NCI-H2227 (cell line): Measurements from ENCODE around the gene OR13G1.
"Not testable (repeated sequence)": the region's sequence is repeated elsewhere in the genome, so short reads cannot be mapped to it uniquely, and the experiment has no call there.

Source experiments
- DNase-seq: peaks from one replicate; lab custom pipeline; 2025; ENCODE audit not compliant: unreplicated experiment; lab: John Stamatoyannopoulos, UW

OR13G1 gene, protein sequence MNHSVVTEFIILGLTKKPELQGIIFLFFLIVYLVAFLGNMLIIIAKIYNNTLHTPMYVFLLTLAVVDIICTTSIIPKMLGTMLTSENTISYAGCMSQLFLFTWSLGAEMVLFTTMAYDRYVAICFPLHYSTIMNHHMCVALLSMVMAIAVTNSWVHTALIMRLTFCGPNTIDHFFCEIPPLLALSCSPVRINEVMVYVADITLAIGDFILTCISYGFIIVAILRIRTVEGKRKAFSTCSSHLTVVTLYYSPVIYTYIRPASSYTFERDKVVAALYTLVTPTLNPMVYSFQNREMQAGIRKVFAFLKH

DNA sequence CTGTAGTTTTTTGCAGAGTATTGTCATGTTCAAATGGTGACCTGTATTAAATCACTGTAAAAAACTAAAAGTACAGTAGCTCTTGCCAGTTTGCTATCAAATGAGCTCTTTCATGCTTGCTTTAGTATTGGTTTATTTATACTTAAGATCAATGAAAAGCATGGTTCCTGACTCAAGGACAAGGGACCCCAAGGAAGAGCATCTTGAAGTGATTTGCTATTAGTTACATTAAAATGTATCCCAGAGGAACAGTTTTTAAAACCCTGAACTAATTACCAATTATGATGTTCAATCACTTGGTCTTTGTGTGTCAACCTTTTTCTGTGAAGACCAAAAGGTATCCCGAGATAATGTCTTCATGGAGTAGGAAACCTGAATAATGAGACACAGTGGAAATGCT is at the start of gene OR13G1:
Gene OR13G1, minus strand, starts transcription at position 101 of the 400 bp plus-strand sequence. CDS start 6,698 bp downstream, outside the sequence.
- no peak for DNase-seq

DNA sequence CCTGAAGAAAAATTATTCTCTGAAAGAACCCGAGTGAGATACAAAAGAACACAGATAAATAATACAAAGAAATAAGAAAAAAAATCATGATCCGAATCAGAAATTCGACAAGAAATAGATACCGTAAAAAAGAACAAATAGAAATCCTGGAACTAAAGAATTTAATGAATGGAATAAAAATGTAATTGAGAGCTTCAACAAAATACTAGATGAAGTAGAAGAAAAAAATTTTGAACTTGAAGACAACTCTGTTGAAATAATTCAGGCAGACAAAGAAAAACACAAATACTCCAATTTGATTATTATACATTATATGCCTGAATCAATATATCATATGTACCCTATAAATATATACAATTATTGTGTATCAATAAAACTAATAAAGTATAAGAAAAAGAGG is 41.7 kb upstream of the OR13G1 start:
- no peak for DNase-seq

DNA sequence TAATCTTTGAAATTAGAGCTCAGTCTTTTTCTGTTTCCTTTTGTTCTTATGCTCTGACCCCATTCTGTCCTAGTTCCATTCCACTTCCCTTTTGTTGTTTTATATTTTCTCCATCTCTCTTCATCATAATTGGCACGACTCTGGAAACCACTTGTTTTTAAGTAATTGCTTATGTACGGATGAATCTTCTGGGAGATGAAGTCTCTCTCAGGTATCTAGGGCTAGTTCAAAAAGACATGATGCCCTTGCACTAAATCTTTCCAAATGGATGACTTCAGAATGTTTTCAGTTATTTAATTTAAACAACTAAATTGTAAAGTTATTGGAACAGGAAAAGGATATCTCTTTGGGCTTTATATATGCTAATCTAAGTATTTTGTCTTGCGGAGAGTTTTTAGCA is 37.0 kb upstream of the OR13G1 start, which contains the start of gene OR6F1:
Gene OR6F1, minus strand, starts transcription at position 101 of the 400 bp plus-strand sequence. CDS start 3,891 bp downstream, outside the sequence.
- DNase-seq, result no peak

GRCh38 chr1:247713753-247714152 is 34.2 kb upstream of the OR13G1 start:
- no peak for DNase-seq

DNA sequence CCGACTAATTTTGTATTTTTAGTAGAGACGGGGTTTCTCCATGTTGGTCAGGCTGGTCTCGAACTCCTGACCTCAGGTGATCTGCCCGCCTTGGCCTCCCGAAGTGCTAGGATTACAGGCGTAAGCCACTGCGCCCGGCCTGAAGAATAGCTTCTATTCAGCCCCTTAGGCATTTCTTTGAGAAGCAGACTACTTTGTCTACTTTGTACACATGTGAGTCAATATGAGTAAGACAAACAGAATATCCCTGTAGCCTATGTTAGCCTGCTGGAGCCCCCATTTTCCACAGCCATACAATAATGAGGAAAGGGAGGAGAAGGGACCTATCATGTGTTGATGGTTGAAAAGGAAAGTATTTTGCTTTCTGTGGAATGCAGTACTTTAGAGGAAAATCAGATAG is 31.1 kb upstream of the OR13G1 start:
- DNase-seq, result not testable (repeated sequence)

GRCh38 chr1:247701338-247701737 is 21.8 kb upstream of the OR13G1 start:
- DNase-seq, result no peak

DNA sequence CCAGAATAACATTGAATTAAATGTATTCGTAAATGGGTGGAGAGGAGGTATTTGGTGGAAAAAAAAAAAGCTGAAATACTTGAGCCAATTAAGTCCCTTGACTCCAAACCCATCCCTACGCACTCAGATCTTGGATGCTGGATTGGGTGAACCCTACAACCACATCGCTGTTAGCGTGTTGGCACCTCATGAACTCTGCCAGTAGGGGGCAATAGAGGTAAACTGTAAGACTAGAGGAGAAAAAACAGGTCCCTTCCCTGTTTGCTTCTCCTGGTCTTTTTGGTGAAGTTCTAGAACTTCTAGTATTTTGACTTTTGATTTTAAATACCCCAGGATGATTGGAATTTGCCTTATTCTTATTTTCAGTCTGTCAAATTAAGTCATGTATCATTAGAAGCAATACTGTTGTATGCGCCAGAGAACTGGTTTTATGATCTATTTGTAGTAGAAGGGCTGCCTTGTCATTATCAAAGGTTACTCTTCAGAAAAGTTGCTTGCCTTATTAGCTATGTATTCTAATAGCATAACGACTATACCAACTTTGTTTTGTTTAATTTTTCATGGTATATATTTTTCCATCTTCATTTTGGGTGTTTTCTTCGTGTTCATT is 1.9 kb upstream of the OR13G1 start:
- DNase-seq, result no peak

- DNase-seq, result no peak
Measured at GRCh38 chr1:247680171-247680570, 632 bp upstream of the OR13G1 start.

DNA sequence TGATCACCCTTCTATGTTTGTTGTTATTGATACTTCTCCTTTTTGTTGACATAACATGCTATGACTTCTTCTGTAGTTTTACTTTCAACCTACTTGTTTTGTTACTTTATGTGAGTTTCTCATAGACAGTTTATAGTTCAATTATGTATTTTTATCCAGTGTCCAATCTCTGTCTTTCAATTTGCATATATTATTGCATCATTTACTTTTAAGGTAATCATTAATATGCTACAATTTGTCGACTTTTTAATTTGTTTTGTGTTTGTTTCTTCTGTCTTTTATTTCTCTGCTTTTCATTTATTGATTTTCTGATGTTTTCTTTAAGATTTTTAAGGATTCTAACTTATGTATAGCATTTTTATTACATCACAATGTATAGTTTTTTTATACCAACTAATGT is 10.3 kb downstream of the OR13G1 start:
- DNase-seq, result no peak

DNA sequence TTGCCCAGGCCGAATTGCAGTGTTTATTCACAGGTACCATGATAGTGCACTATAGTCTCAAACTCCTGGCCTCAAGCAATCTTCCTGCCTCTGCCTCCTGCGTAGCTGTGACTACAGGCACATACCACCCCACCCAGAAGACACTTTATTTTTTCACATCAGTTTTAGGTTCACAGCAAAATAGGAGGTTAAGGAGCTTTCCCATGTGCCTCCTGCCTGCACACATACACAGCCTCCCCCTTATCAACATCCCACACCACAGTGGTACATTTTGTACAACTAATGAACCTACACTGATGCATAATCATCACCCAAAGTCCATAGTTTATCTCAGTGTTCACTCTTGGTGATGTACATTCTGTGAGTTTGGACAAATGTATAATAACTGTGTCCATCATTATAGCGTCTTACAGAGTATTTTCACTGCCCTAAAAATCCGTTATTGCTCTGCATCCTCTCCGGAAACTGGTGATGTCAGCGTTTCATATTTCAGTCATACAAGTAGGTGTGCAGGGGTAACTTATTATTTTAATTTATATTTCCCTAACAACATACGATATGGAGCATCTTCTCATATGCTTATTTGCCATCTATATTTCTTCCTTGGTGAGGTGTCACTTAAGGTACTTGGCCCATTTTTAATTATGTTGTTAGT is 23.2 kb downstream of the OR13G1 start:
- no peak for DNase-seq

DNA sequence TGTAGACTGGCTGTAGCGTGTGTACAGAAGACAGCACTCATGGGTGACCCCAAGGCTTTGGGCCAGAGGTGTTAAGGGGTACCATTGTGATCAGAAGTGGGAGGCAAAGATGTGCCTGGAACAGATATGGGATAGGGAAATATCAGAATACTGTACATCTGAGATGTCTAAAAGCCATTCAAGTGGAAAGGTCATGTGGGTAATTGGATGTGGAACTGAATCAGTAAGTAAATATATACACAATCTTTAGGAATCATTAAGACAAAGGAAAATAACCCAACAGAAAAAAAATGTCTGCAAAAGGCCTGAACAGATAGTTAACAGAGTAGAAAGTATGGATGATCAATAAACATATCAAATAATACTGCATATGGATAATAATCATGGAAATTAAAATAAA is 26.5 kb downstream of the OR13G1 start:
- DNase-seq, result no peak

- no peak for DNase-seq
Measured at GRCh38 chr1:247647864-247648263, 31.7 kb downstream of the OR13G1 start.

DNA sequence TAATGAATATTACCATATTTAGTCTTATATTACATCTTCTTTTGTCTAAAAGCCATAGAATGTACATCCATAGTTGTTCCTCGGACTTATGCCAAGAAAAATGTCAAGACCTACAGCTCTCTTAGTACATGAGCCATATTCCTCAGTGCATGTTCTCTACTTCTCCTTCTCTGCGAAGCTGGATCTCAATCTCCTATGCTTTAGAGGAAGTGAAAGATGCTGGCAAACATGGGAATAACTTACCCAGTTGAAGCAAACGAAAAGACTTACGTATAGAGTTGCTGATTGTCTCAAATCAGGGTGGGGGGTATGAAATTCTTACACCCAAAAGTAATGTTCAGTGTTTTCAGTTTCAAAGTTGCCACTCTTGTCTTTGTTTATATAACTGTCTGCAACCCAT is 32.7 kb downstream of the OR13G1 start:
- no peak for DNase-seq

DNA sequence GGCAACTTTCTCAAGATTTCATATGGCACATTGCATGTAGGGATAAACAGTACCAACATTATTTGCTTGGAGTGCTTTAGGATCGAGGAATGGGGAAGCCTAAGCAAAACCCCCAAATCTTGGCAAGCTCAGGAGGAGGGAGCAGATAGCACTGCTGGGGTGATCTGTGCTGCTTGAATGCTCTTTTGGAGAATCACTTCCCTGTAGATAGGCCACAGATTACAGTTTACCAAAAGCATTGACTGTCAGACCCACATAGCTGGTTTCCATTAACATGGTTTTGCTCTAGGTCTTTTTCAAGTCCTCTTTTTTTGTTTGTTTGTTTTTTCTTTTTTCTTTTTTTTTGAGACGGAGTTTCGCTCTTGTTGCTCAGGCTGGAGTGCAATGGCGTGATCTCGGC is 36.8 kb downstream of the OR13G1 start:
- no peak for DNase-seq

DNA sequence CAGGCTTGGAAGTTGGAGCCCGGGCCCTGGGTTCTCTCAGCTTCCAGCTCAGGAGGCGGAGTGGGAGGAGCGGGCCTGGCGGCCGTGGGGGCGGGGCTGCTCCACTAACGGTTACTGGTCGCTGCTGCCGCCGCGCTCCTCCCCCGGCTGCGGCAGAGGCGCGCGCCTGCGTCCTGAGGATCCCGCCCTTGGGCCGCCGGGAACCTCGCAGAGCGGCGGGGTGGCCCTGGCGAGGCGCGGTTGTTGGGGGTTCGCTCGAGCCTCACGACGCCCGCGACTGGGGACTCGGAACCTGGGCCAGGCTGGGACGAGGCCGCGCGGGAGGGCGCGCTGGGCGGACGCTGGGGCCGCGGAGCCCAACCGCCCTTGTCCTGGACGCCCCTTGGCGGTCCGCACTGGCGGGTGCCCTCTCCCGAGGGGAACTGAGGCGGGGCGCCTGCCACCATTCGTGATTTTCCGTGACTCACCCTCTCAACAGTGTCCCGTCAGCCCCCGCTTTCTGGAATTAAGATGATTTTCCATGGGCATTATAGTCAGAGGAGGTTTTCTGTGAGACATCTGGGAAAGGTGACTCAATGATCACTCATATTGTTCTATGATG is 40.1 kb downstream of the OR13G1 start:
- peak; percentile 29 for DNase-seq

GRCh38 chr1:247638781-247639180 is 40.8 kb downstream of the OR13G1 start:
- no peak for DNase-seq

GRCh38 chr1:247638011-247638410 is 41.5 kb downstream of the OR13G1 start:
- DNase-seq, result no peak

DNA sequence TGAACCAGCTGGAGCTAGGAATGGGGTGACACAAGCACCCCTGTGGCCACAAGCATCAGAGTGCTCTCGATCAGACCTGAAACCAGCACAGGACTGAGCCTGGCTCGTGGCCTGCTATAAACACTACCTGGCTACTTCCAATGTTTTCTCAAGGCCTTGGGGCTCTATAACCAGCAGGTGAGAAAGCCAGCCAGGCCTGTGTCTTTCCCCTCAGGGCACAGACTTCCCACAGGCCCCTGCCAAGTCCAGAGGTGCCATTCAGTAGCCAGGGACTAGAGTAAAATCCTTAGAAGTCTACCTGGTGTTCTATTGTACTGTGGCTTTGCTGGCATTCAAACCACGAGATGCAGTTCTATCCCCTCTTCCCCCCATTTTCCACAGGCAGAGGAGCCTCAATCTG is 51.6 kb downstream of the OR13G1 start:
- no peak for DNase-seq
